H9 (cell line): Measurements from ENCODE around the gene SHMT1. TPM values are rescaled to one million over a fixed set of nuclear protein-coding genes. Genes with fewer than 3 reads are reported as not detected.

Experiments
- DNase-seq: peaks from one replicate; pipeline ENCODE4 v3.0.0-alpha.2; 2017
- H2AFZ ChIP-seq: one replicate; pipeline ENCODE4 v1.6.1; 2013; ENCODE audit warnings: mild to moderate bottlenecking, low read length, control low read depth, moderate library complexity
- H2AK5ac ChIP-seq: 2 replicates; pipeline ENCODE4 v1.6.1; 2013; ENCODE audit warnings: low read length, control low read depth, mixed read lengths; ENCODE audit not compliant: insufficient read length
- H2BK120ac ChIP-seq: one replicate; pipeline ENCODE4 v1.6.1; 2013; ENCODE audit warnings: low read depth, mild to moderate bottlenecking, low read length, control low read depth, inconsistent platforms; ENCODE audit not compliant: poor library complexity, severe bottlenecking
- H2BK12ac ChIP-seq: 2 replicates; pipeline ENCODE4 v1.6.1; 2013; ENCODE audit warnings: low read length, control low read depth, mixed read lengths, low read depth; ENCODE audit not compliant: insufficient read length
- H2BK15ac ChIP-seq: 2 replicates; pipeline ENCODE4 v1.6.1; 2013; ENCODE audit warnings: low read depth, low read length, control low read depth
- H2BK20ac ChIP-seq: one replicate; pipeline ENCODE4 v1.6.1; 2013; ENCODE audit warnings: low read depth, mild to moderate bottlenecking, low read length, control low read depth, inconsistent platforms; ENCODE audit not compliant: poor library complexity, severe bottlenecking
- H2BK5ac ChIP-seq: 2 replicates; pipeline ENCODE4 v1.6.1; 2013; ENCODE audit warnings: low read length, control low read depth, mixed read lengths; ENCODE audit not compliant: insufficient read length
- H3K14ac ChIP-seq: 2 replicates; pipeline ENCODE4 v1.6.1; 2013; ENCODE audit warnings: low read length, control low read depth; ENCODE audit not compliant: insufficient read depth
- H3K18ac ChIP-seq: 2 replicates; pipeline ENCODE4 v1.6.1; 2013; ENCODE audit warnings: low read depth, mild to moderate bottlenecking, mixed read lengths, low read length, control low read depth; ENCODE audit not compliant: insufficient read length
- H3K23ac ChIP-seq: 2 replicates; pipeline ENCODE4 v1.6.1; 2013; ENCODE audit warnings: low read length, control low read depth, mixed read lengths, low read depth; ENCODE audit not compliant: insufficient read length
- H3K23me2 ChIP-seq: 2 replicates; pipeline ENCODE4 v1.6.1; 2013; ENCODE audit warnings: low read depth, mild to moderate bottlenecking, mixed read lengths, low read length, control low read depth; ENCODE audit not compliant: insufficient read length, poor library complexity, severe bottlenecking
- H3K27ac ChIP-seq: 2 replicates; pipeline ENCODE4 v1.5.1; 2013; ENCODE audit warnings: low read length, control low read depth, mixed read lengths, low read depth; ENCODE audit not compliant: insufficient read length
- H3K27me3 ChIP-seq: 2 replicates; pipeline ENCODE4 v1.6.1; 2013; ENCODE audit warnings: low read length, control low read depth, inconsistent platforms; ENCODE audit not compliant: insufficient read depth
- H3K4ac ChIP-seq: 2 replicates; pipeline ENCODE4 v1.6.1; 2013; ENCODE audit warnings: low read depth, mild to moderate bottlenecking, control low read depth, inconsistent platforms, low read length, moderate library complexity
- H3K4me1 ChIP-seq: 2 replicates; pipeline ENCODE4 v1.6.1; 2013; ENCODE audit warnings: low read length, control low read depth, inconsistent platforms; ENCODE audit not compliant: insufficient read depth
- H3K4me2 ChIP-seq: 2 replicates; pipeline ENCODE4 v1.6.1; 2013; ENCODE audit warnings: low read length, control low read depth, mixed read lengths; ENCODE audit not compliant: insufficient read length, insufficient read depth
- H3K56ac ChIP-seq: 2 replicates; pipeline ENCODE4 v1.6.1; 2013; ENCODE audit warnings: low read depth, mild to moderate bottlenecking, mixed read lengths, low read length, control low read depth; ENCODE audit not compliant: insufficient read length
- H3K79me1 ChIP-seq: 2 replicates; pipeline ENCODE4 v1.6.1; 2013; ENCODE audit warnings: low read depth, mild to moderate bottlenecking, moderate library complexity, low read length, control low read depth, inconsistent platforms; ENCODE audit not compliant: insufficient read depth, poor library complexity, severe bottlenecking
- H3K79me2 ChIP-seq: 2 replicates; pipeline ENCODE4 v1.6.1; 2013; ENCODE audit warnings: low read length, control low read depth, inconsistent platforms; ENCODE audit not compliant: insufficient read depth
- H3K9ac ChIP-seq: 2 replicates; pipeline ENCODE4 v1.6.1; 2013; ENCODE audit warnings: low read length, control low read depth, mixed read lengths; ENCODE audit not compliant: insufficient read length; ENCODE audit errors: extremely low read depth
- H3K9me3 ChIP-seq: one replicate; pipeline ENCODE4 v1.6.1; 2013; ENCODE audit warnings: low read depth, low read length, inconsistent platforms; ENCODE audit not compliant: control insufficient read depth
- H3T11ph ChIP-seq: one replicate; pipeline ENCODE4 v1.6.1; 2013; ENCODE audit warnings: mild to moderate bottlenecking, low read length, control low read depth, inconsistent platforms
- H4K20me1 ChIP-seq: one replicate; pipeline ENCODE4 v1.6.1; 2013; ENCODE audit not compliant: control insufficient read depth, insufficient read length, insufficient read depth
- H4K5ac ChIP-seq: 2 replicates; pipeline ENCODE4 v1.6.1; 2013; ENCODE audit warnings: low read depth, mild to moderate bottlenecking, mixed read lengths, low read length, control low read depth; ENCODE audit not compliant: insufficient read length
- H4K8ac ChIP-seq: replicated peaks from 2 replicates; pipeline ENCODE4 v1.6.1; 2013; ENCODE audit warnings: low read length, control low read depth, mixed read lengths, low read depth; ENCODE audit not compliant: insufficient read length
- H4K91ac ChIP-seq: 2 replicates; pipeline ENCODE4 v1.6.1; 2013; ENCODE audit warnings: low read depth, mild to moderate bottlenecking, moderate library complexity, mixed read lengths, low read length, control low read depth; ENCODE audit not compliant: insufficient read length
- H3K27ac Mint-ChIP-seq, 3 experiments: 2 replicates in 2 of 3; 3 replicates in 1 of 3; pipeline ENCODE4 v1.8.0; 2020 to 2021; ENCODE audit warnings: mixed read lengths in 3 of 3, mild to moderate bottlenecking in 1 of 3, moderate library complexity in 1 of 3
- H3K27me3 Mint-ChIP-seq: 2 replicates; pipeline ENCODE4 v1.8.0; 2021; ENCODE audit warnings: low read depth, mild to moderate bottlenecking, moderate library complexity, mixed read lengths
- H3K36me3 Mint-ChIP-seq, 3 experiments: 2 replicates in 2 of 3; 3 replicates in 1 of 3; pipeline ENCODE4 v1.8.0; 2020 to 2021; ENCODE audit warnings: low read depth in 3 of 3, mixed read lengths in 3 of 3; ENCODE audit not compliant: insufficient read depth in 1 of 3
- H3K4me1 Mint-ChIP-seq, 2 experiments: 2 replicates each; pipeline ENCODE4 v1.8.0; 2020; ENCODE audit warnings: mixed read lengths in 2 of 2
- H3K4me3 Mint-ChIP-seq, 2 experiments: 2 replicates in 1 of 2; 3 replicates in 1 of 2; pipeline ENCODE4 v1.8.0; 2020 to 2021; ENCODE audit warnings: mild to moderate bottlenecking in 2 of 2, mixed read lengths in 2 of 2, moderate library complexity in 1 of 2
- H3K9me3 Mint-ChIP-seq, 2 experiments: 2 replicates in 1 of 2; 3 replicates in 1 of 2; pipeline ENCODE4 v1.8.0; 2020; ENCODE audit warnings: mild to moderate bottlenecking in 2 of 2, mixed read lengths in 2 of 2, moderate library complexity in 1 of 2
- CTCF ChIP-seq: fragments of 200-600 bp; sonication (generic); conservative IDR thresholded peaks from 3 replicates; pipeline ENCODE4 v1.8.0; 2021; ENCODE audit warnings: antibody characterized with exemption, mild to moderate bottlenecking
- WGBS: extraction: QIAGEN DNeasy Blood & Tissue Kit; methylation state at CpG from one replicate; pipeline ENCODE4 v1.1.7; 2013; ENCODE audit warnings: missing lambda C conversion rate, low lambda C conversion rate, mixed read lengths; ENCODE audit not compliant: insufficient read length; ENCODE audit errors: extremely low coverage; 5-methylcytosine and 5-hydroxymethylcytosine counted together
- total RNA-seq: library from RNA; stranded (reverse); gene quantifications from 2 replicates; pipeline ENCODE4 v1.2.1, GENCODE V29; 2021

SHMT1 gene
- total RNA-seq, 1 experiment from 2014 or later: 42.8 TPM

GRCh38 chr17:18361837-18362697 is 1.3 kb downstream of the SHMT1 start:
- Mint-ChIP-seq H3K36me3 (peaks cover 4 to 23% (median 19%) of the 10 kb centered on the region in 3 experiments; a peak in 6 of 7 replicates), H3K4me1 (peaks cover 11 to 12% of the 10 kb centered on the region in 2 experiments), H3K4me3 (peak overlapping the region; percentile 87 to 94), H3K27ac (peak overlapping the region in 2 of 3 experiments; percentile 57 to 82; a peak in 2 of 7 replicates), H3K9me3 (no peaks in the 10 kb centered on the region), H3K27me3 (no peaks in the 10 kb centered on the region)
- H2BK12ac ChIP-seq: no peak overlapping the region
- H2BK15ac ChIP-seq: no peak overlapping the region
- no peak overlapping the region for H4K5ac ChIP-seq
- no peak overlapping the region for H2BK5ac ChIP-seq
- no peak overlapping the region for H3K27ac ChIP-seq
- H3K18ac ChIP-seq: no peak overlapping the region
- no peak overlapping the region for H4K91ac ChIP-seq
- no peak for DNase-seq
- H3K4me2 ChIP-seq: peak overlapping the region; percentile 51
- H3K79me1 ChIP-seq: peaks cover 3% of the 10 kb centered on the region
- no peak overlapping the region for H3K4ac ChIP-seq
- no peak overlapping the region for H2BK120ac ChIP-seq
- no peak overlapping the region for H4K8ac ChIP-seq
- no peak overlapping the region for H2BK20ac ChIP-seq
- no peaks in the 10 kb centered on the region for H3K9me3 ChIP-seq
- peak overlapping the region; percentile 28 for H3K9ac ChIP-seq
- H3K79me2 ChIP-seq: peaks cover 4% of the 10 kb centered on the region; the same call in 1 of the 2 replicates
- H3K27me3 ChIP-seq: no peaks in the 10 kb centered on the region
- WGBS: 100% methylated on average over 2 of the region's 15 CpGs
- no peaks in the 10 kb centered on the region for H3K4me1 ChIP-seq
- H3K23ac ChIP-seq: no peak overlapping the region
- H3K23me2 ChIP-seq: peaks cover 3% of the 10 kb centered on the region
- H2AFZ ChIP-seq: no peak overlapping the region
- no peak overlapping the region for H3T11ph ChIP-seq
- no peak for TF ChIP-seq CTCF
- no peak overlapping the region for H2AK5ac ChIP-seq
- no peak overlapping the region for H3K56ac ChIP-seq
- H3K14ac ChIP-seq: no peak overlapping the region
- no peaks in the 10 kb centered on the region for H4K20me1 ChIP-seq
